MM.1S (cell line): ENCODE measurements around the gene TMPRSS7.
A peak's percentile ranks its signal among the peaks of the same experiment; 100 is the strongest.

Source experiments
- EZH2 ChIP-seq: fragments of 300-600 bp; sonication (generic); optimal IDR thresholded peaks from 2 replicates; pipeline ENCODE3; 2017; ENCODE audit warnings: low read depth, mild to moderate bottlenecking, antibody characterized with exemption, low read length, mixed read lengths
- TF ChIP-seq, protein P1 (sequence below): fragments of 300-600 bp; sonication (generic); IDR thresholded peaks from 2 replicates; pipeline ENCODE4 v1.5.1; 2016; ENCODE audit warnings: antibody characterized with exemption, low read length, mixed read lengths

DNA sequence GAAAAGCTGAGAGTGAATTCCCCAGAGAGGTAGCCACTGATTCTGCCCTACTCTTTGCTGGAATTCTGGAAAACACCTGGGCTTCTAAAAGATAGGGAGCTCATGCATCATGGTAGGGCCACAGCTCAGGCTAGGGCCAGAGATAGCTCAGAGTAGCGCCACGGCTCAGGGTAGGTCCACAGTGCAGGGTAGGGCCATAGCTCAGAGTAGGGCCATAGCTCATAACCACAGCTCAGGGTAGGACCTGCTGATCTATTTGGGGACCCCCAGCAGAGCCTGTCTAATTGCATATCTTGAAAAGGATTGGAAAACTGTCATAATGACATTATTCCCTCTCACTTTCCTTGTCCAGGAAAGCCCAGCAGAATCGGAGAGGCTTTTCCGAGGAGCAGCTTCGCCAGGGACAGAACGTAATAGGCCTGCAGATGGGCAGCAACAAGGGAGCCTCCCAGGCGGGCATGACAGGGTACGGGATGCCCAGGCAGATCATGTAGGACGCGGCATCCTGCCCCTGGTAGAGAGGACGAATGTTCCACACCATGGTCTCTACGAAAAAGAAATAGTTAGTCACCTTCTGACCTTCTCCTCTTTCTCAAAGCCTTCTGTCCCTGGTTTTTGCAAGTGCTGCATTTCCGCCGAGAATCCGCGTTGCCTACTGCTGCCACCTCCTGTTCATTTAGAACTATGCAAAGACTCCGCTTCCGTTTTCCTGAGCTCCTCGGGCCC, 21.3 kb upstream of the TMPRSS7 start:
- TF ChIP-seq EZH2, result no peak
- TF ChIP-seq, protein P1, sequence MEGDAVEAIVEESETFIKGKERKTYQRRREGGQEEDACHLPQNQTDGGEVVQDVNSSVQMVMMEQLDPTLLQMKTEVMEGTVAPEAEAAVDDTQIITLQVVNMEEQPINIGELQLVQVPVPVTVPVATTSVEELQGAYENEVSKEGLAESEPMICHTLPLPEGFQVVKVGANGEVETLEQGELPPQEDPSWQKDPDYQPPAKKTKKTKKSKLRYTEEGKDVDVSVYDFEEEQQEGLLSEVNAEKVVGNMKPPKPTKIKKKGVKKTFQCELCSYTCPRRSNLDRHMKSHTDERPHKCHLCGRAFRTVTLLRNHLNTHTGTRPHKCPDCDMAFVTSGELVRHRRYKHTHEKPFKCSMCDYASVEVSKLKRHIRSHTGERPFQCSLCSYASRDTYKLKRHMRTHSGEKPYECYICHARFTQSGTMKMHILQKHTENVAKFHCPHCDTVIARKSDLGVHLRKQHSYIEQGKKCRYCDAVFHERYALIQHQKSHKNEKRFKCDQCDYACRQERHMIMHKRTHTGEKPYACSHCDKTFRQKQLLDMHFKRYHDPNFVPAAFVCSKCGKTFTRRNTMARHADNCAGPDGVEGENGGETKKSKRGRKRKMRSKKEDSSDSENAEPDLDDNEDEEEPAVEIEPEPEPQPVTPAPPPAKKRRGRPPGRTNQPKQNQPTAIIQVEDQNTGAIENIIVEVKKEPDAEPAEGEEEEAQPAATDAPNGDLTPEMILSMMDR, result peak; percentile 67
